Activated T-cell treated with anti-CD3 and anti-CD28 coated beads for 1 hour (primary cell): ENCODE results near the gene BTRC.

Source experiments
- DNase-seq: peaks from one replicate; pipeline ENCODE4 v3.0.0-alpha.2; 2020; ENCODE audit warnings: low read depth

BTRC gene

GRCh38 chr10:101536800-101537199, 182.8 kb downstream of the BTRC start:
- DNase-seq = no peak

- DNase-seq = no peak
Observed at GRCh38 chr10:101538446-101538845, 184.5 kb downstream of the BTRC start.

- DNase-seq = no peak
Observed at GRCh38 chr10:101545898-101546297, 191.9 kb downstream of the BTRC start.

- no peak for DNase-seq
Observed at GRCh38 chr10:101550965-101551364, 197.0 kb downstream of the BTRC start.

- DNase-seq = no peak
Observed at GRCh38 chr10:101552442-101552841, 198.5 kb downstream of the BTRC start.

- DNase-seq = no peak
Observed at GRCh38 chr10:101557541-101557940, 203.6 kb downstream of the BTRC start.

- DNase-seq = no peak
Observed at GRCh38 chr10:101558204-101558603, 204.2 kb downstream of the BTRC start.

- DNase-seq = no peak
Observed at GRCh38 chr10:101558671-101559595, 205.0 kb downstream of the BTRC start.

- no peak for DNase-seq
Observed at GRCh38 chr10:101559596-101560297, 205.8 kb downstream of the BTRC start.

GRCh38 chr10:101560298-101561067, 206.5 kb downstream of the BTRC start:
- DNase-seq = no peak

- DNase-seq = no peak
Observed at GRCh38 chr10:101561068-101561915, 207.3 kb downstream of the BTRC start.

- no peak for DNase-seq
Observed at GRCh38 chr10:101562231-101562630, 208.3 kb downstream of the BTRC start.

GRCh38 chr10:101563007-101563406, 209.0 kb downstream of the BTRC start:
- DNase-seq = no peak

- no peak for DNase-seq
Observed at GRCh38 chr10:101563497-101564040, 209.6 kb downstream of the BTRC start.

GRCh38 chr10:101564490-101564991, 210.6 kb downstream of the BTRC start:
- DNase-seq = no peak

- DNase-seq = no peak
Observed at GRCh38 chr10:101565370-101565900, 211.5 kb downstream of the BTRC start.

GRCh38 chr10:101565936-101566332, 212.0 kb downstream of the BTRC start:
- no peak for DNase-seq

GRCh38 chr10:101566333-101567164, 212.6 kb downstream of the BTRC start:
- no peak for DNase-seq

- no peak for DNase-seq
Observed at GRCh38 chr10:101567165-101568006, 213.4 kb downstream of the BTRC start.
